Uterus (tissue), 2 donors: ENCODE results near the gene LDLRAD2.

Experiments used
- POLR2A ChIP-seq, 2 donors: fragments of 450-650 bp; IDR thresholded peaks; one replicate each; pipeline ENCODE4 v1.6.1; 2016; ENCODE audit warnings: antibody characterized with exemption in 2 of 2, mild to moderate bottlenecking in 1 of 2, moderate library complexity in 1 of 2
- TF ChIP-seq, protein P1 (sequence below), 4 experiments: fragments of 200-600 bp in 2 of 4; fragments of 450-650 bp in 2 of 4; sonication (generic) in 2 of 4; IDR thresholded peaks; one replicate each; pipeline ENCODE4 v1.5.1; 2016 to 2019; ENCODE audit warnings: antibody characterized with exemption in 4 of 4, mild to moderate bottlenecking in 2 of 4, moderate library complexity in 1 of 4

DNA sequence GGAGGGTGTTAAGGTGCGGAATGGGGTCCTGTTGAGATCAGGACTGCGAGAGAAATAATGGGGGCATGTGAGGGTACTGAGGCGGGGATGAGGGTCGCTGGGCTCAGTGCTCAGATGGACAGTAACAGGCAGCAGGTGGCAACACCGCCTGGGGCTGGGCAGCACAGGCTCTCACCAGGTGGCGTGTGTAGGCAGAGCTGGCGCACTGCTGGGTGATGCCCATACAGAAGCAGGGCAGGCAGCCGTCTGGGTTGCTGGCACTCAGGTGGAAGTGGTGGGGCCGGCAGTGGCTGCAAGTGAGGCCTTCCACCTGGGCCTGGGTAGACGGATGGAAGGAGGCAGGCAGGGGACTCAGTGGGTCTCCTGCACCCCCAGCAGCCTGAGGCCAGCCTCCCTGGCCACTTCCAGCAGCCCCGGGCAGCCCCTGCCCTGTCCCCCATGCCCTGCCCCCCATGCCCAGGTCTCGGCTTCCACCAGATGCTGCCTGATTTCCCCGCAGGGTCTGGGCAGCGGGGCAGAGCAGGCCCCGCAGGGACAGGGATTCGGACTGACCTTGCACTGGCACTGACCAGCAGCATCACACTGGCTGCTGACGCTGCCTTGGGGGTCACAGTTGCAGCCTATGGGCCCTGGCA lies 60.5 kb downstream of the LDLRAD2 start:
- TF ChIP-seq POLR2A (IDR thresholded peaks at IDR 0.05): no peak
- TF ChIP-seq, protein P1, sequence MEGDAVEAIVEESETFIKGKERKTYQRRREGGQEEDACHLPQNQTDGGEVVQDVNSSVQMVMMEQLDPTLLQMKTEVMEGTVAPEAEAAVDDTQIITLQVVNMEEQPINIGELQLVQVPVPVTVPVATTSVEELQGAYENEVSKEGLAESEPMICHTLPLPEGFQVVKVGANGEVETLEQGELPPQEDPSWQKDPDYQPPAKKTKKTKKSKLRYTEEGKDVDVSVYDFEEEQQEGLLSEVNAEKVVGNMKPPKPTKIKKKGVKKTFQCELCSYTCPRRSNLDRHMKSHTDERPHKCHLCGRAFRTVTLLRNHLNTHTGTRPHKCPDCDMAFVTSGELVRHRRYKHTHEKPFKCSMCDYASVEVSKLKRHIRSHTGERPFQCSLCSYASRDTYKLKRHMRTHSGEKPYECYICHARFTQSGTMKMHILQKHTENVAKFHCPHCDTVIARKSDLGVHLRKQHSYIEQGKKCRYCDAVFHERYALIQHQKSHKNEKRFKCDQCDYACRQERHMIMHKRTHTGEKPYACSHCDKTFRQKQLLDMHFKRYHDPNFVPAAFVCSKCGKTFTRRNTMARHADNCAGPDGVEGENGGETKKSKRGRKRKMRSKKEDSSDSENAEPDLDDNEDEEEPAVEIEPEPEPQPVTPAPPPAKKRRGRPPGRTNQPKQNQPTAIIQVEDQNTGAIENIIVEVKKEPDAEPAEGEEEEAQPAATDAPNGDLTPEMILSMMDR (IDR thresholded peaks at IDR 0.05): no peak
